GM21825 (cell line): ENCODE data around the gene KYAT1.

Source experiments
- ATAC-seq: cut with Tn5 transposase; IDR thresholded peaks from one replicate; pipeline ENCODE4 v1.9.1; 2021; ENCODE audit warnings: mild to moderate bottlenecking, moderate library complexity; ENCODE audit not compliant: unreplicated experiment

KYAT1 gene

DNA sequence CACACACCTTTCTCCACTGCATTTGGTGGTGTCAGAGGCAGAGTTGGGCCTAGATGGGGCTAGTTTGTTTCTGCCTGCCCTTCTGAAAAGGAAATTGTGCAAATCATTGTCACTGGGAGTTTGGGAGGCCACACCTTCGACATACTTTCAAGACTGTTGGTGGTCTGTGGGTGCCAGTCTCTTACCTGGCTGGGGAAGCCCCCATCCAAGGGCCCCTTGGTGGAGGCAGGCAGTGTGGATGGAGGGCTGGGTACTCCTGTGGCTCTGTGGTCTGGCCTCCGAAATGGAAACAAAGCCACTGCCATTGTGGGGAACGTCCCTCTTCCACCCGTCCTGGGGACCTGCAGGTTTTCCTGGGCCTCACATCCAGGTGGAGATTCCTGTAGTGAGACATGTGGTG lies 28.1 kb upstream of the KYAT1 start:
- no peak for ATAC-seq

DNA sequence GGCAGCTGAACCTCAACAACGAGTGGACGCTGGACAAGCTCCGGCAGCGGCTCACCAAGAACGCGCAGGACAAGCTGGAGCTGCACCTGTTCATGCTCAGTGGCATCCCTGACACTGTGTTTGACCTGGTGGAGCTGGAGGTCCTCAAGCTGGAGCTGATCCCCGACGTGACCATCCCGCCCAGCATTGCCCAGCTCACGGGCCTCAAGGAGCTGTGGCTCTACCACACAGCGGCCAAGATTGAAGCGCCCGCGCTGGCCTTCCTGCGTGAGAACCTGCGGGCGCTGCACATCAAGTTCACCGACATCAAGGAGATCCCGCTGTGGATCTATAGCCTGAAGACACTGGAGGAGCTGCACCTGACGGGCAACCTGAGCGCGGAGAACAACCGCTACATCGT lies 26.6 kb upstream of the KYAT1 start:
- ATAC-seq, result no peak

DNA sequence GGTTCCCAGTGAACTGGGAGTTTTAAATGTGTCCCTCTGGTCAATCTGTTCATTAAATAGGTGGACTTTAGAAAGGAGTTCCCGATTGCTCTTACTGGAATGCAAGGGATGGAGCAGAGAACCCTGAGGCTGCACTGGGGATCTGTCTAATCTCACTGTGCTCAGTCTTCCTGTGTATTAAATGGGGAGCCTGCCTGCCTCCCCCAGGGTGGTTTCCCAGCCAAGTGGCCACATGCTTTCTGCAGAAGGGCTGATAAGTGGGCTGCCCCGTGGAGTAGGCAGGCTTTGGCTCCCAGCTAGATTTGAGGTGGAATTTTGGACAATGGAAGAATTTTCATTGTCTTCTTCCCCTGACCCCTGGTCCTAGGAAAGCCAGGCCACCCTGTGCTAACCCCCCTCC lies 25.0 kb upstream of the KYAT1 start:
- ATAC-seq, result no peak

DNA sequence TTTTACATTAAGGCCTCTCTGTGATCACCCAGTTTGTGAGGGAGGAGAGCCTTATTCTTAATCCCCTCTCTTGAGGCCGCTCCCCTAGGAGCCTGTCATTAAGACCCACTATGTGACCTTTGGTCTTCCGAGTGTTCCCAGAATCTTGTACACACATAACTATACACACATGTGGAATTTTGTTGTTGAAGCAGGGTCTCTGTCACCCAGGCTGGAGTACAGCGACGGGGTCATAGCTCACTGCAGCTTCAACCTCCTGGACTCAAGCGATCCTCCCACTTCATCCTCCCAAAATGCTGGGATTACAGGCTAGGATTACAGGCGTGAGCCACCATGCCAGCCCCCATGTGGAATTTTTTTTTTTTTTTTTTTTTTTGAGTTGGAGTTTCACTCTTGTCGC lies 24.2 kb upstream of the KYAT1 start:
- no peak for ATAC-seq

DNA sequence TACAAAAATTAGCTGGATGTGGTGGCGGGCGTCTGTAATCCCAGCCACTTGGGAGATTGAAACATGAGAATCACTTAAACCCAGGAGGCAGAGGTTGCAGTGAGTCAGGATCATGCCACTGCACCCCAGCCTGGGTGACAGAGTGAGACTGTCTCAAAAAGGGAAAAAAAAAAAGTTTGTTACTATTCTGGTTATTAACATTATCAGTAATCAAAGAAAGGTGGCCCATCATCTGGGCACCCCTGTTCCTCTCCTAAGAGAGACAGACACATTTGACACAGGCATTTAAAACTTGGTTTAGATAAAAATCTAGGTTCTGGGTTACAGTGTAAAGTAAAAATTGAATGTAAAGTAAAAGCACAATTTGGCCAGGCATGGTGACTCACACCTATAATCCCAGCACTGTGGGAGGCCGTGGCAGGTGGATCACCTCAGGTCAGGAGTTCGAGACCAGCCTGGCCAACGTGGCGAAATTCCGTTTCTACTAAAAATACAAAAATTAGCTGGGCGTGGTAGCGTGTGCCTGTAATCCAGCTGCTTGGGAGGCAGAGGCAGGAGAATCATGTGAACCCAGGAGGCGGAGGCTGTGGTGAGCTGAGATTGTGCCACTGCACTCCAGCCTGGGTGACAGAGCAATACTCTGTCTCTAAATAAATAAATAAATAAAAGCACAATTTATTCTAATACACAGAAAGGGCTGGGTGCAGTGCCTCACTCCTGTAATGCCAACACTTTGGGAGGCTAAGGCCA lies 22.3 kb upstream of the KYAT1 start:
- ATAC-seq, result no peak

DNA sequence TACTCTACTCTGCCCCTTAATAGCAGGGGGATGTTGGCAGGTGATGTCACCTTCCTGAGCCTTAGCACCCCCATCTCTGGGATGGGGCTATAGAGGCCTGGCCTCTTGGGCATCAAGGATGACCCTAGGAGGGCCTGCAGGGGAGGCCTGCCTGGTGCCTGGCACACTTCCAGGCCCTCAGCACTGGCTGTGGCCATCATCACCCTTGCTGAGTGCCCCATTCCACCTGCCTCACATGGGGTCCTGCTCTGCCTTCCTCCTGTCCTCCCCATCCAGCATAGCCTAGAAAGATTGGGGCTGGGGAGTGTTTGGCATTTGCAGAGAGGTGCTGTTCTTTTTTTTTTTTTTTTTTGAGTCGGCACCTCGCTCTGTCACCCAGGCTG lies 21.3 kb upstream of the KYAT1 start:
- no peak for ATAC-seq

DNA sequence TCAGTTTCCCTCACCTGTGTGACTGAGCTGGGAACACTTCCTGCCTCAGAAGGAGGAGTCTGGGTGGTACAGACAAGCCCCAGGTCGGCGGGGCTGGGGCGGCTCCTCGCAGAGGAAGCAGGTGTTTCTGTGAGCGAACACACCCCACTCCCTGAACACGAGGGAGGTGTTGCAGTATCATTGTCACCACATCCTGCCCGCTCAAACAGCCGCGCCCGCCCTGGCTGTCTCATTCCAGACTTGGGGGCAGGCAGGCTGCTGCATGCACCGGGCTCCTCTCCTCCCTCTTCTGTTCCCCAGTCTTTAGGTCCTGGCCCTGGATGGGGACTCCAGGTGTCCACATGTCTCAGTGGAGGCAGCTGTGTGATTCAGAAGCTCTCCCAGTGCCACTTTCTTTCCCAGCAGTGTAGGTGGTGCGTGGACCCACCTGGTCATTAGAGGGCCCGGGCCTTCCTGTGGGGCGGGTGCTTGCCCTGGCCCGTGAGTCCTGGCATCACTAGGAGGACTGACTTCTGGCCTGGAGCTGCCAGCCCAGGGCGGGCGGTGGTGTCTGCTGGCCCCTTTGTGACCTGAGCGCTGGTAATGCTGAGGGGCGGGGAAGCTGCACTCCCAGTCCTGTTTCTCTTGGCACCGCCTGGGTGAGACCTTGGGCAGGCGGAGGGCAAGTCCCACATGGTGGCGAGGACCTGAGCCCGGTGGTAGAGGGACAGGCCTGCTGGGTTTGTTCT lies 20.8 kb upstream of the KYAT1 start:
- peak; percentile 79 for ATAC-seq

DNA sequence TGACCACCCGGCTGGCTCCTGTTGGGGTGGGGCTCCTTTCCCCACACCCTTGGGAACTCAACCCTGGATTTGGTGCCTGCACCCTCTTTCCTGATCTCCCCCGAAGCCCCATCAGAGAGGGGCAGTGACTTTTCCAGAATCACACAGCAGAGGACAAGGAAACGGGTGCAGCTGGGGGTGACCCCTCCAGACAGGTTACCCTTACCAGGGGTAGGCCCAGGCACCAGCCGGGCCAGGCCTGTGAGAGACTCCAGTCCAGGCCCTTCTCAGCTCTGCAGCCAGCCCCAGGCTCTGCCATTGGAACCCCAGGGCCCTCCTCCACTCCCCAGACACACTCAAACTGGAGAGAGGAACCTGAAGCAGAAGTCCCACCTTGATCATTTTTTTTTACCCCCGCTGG lies 20.1 kb upstream of the KYAT1 start:
- ATAC-seq, result no peak

DNA sequence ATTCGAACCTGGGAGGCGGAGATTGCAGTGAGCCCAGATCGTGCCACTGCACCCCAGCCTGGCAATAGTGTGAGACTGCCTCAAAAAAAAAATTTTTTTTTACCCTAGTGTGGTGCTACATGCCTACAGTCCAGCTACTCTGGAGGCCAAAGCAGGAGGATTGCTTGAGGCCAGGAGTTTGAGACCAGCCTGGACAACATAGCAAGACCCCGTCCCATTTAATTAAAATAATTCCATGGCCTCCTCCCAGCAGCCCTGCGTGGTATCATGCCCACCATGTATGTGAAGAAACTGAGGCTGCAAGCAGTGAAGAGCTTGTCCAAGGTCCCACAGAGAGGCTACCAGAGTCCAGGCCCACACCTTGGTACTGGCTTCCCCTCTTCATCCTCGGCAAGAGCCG lies 19.6 kb upstream of the KYAT1 start:
- no peak for ATAC-seq

DNA sequence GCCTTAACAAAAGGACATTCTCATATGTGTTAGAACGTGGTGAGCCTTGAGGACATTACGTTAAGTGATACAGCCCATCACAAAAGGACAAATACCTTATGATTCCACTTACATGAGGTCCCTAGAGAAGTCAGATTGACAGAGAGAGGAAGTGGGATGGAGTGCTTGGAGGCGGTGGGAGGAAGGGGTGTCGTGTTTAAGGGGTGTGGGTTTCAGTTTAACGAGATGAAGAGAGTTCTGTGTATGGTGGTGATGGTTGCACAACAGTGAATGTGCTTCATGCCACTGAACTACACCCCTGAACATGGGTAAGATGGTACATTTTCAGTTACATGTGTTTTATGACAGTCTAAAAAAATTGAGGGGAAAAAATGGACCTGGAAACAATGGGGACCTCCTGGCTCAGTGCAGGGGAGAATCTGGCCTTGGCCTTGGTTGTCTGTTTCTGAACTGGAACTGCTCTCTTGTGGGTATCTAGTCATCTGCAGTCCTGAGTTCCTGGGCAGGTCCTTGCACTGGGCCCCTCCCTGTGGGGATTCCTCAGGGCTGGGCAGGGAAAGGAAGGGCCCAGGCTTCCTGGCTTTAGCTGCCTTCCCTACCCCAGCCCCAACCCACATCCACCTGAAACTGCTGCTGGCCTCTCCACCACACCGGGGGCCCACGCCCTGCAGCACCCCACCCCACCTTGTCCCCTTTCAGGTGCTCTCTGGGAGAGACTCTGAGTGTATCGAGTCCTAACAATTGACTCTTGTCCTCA lies 18.0 kb upstream of the KYAT1 start:
- ATAC-seq, result no peak

DNA sequence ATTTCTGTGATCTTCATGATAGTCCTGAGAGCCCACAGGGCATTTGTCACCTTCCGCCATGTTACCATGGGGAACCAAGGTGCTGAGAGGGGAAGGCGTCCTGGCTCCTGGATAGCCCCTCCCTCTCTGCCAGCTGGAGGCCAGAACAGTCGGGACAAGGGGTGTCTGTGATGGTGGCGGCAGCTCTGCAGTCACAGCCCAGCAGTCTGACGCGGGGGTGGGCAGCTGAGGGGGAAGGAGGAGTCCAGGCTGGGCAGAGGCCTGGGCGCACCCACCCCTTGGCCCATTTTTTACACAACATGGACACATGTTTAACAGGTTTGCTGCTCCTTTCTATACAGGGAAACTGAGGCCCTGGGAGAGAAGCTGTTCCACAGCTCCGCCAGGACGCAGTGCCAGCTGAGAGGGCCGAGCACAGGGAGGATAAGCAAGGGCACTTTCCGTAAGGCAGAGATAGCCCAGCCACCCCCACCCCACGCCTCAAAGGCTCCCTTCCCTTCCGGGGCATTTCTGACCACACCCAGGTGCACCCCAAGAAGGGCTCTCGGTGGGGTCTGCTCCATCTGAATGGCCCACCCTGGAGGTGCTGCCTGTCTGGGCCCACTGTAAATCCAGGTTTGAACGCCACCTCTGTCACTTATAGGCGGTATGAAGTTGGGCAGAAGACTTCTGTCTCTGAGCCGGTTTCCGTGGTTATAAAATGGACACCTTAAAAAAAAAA lies 17.3 kb upstream of the KYAT1 start:
- no peak for ATAC-seq

DNA sequence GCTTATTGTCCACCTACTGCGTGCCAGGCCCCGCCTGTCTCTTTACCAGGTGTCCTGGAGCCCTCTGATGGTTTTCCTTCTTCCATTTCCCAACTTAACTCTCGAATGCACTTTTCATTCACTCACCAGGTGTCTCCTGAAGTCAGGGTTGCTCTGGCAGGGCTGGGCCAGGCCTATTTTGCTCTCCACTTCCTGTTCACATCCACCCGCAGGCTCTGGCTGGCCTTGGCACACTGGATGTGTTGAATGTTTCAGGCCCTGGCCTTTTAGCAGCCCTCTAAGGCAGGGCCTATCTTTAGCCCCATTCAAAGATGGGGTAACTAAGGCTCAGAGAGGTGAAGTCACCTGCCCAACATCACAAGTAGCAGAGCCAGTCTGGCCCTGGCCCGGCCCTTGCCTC lies 16.6 kb upstream of the KYAT1 start:
- ATAC-seq, result no peak

DNA sequence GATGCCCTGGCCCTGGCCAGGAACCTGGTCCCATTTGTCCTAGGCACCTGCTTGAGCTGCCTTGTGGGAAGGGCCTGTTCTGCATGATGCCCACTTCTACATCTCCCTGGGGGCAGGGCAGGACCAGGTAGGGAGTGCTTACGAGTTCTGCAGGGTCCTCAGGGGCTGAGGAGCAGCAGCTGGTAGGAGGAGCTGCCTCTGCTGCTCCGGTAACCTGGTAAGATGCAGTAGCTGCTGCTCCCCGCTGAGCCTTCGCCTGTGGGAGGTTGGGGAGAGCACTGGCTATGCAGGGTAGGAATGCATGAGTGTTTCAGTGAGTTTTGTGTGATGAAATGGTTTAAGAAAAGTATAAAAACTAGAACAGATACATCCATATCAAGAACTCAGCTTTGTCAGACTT lies 13.8 kb upstream of the KYAT1 start:
- ATAC-seq, result no peak

DNA sequence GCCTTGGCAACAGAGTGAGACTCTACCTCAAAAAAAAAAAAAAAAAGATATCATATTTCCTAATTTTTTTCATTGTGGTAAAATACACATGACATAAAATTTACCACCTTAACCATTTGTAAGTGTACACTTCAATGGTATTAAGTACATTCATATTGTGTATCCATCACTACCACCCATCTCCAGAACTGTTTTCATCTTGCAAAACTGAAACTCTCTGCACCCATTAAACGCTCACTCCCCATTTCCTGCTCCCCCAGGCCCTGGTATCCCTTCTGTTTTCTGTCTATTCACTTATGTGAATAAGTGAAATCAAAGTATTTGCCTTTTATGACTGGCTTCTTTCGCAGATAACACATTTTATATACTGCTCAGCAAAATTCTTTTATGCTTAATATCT lies 13.0 kb upstream of the KYAT1 start:
- ATAC-seq, result no peak

DNA sequence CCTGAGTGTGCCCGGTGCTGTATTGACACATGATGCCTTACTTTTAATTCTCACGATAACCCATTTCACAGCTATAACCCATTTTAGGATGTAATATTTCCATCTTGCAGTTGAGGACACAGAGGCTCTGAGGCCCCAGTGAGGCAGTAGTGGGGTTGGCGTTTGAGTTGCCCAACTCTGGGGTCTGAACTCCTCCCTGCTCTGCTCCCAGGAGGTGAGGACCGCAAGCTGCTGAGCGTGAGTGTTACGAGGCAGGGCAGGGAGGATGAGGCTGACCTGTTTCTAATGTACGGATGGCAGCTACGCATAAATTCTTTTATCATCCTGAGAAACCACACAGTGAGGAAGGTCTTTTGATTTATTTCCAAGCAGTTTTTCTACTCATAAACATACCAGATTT lies 11.6 kb upstream of the KYAT1 start:
- no peak for ATAC-seq

DNA sequence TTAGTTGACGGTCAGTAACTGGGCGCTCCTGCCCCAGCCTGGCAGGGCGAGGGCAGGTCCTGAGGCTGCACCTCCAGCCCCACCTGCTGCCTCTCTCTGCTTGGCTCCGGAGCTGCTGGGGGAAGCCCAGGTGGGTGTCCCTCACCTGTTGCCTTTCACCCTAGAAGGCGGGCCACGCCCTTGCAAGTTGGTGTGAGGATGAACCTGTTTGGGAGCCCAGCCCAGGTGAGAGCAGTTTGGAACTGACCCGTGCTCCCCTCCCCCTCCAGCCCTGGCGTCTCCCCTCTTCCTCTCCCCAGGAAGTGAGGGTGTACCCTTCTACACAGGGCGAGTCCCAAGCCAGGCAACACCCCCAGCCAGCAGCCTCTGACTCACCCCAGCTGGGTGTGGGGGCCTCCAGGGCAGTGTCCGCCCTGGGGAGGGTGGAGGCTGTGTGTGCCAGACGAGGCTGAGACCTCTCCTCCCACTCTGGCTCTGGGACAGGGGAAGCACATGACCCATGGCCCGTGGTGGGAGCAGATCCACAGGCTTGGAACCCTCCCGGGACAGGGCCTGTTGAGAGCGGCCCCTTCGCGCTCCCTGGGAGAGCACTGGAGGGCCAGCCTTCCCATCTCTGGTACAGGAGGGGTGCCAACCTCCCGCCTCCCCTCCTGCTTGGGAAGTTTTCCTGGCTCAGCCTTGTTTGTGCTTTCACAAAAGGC lies 10.6 kb upstream of the KYAT1 start:
- no peak for ATAC-seq

DNA sequence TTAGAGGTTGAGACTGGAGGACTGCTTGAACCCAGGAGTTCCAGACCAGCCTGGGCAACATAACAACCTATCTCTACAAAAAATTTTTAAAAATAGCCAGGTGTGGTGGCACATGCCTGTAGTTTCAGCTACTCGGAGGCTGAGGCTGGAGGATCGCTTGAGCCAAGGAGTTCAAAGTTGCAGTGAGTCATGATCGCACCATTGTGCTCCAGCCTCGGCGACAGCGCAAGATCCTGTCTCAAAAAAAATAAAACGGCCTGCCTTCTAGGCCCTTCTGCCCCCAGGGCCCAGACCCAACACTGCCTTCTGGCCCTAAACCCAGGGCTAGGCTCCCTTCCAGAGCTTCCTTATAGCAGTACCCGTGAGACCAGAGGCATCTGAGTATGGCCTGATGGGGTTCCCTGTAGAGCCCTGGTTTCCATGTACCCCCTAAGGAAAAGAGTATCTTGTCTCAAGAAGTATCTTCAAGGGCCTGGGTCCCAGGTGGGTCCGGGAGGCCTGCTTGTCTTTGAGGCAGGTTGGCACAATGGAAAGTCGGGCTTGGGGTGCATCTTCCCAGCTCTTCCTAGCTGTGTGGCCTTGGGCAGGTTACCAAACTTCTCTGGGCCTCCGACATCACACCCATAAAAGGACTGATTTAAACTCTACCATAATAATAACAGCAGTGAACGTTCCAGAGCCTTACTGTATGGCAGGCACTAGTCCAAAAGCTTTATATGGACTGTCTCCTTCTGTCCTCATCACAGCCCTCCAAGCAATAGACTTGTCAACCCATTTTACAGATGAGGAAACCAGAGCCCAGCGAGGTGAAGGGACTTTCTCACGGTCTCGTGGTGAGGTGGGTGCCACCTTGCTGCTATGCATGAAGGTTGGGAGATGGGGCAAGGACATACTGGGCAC lies 9.8 kb upstream of the KYAT1 start:
- no peak for ATAC-seq

DNA sequence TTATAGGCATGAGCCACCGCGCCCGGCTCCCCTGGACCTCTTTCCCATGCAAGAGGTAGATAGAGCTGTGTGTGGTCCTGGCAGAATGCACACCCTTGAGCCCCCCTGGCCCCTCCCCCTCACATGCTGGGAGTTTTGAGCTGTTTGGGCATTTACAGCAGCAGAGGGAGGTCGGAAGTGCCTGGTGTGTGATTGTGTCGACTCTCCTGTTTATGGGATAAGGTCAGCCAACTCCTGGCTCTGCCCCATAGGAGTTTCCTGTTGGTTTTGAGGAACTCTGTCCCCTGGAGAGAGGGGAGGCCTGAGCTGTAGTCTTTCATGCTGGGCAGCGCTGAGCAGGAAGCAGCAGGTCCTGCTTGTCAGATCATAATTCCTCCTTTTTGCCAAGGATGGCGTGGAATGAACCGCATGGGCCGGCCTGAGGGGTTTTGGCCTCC lies 6.2 kb upstream of the KYAT1 start:
- no peak for ATAC-seq

DNA sequence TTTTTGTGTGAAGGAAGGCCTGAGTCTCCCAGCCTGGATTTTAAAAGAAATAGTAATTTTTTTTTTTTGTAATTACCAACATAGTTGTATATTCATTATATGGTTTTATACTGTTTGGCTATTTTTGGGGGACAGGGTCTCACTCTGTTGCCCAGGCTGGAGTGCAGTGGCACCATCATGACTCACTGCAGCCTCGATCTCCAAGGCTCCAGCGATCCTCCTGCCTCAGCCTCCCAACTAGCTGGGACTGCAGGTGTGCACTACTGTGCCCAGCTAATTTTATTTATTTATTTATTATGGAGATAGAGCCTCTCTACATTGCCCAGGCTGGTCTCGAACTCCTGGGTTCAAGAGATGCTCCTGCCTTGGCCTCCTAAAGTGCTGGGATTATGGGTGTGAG lies 5.3 kb upstream of the KYAT1 start:
- ATAC-seq, result no peak
